ENCODE measurements around the gene FGFR3.

The FGFR3 gene

DNA sequence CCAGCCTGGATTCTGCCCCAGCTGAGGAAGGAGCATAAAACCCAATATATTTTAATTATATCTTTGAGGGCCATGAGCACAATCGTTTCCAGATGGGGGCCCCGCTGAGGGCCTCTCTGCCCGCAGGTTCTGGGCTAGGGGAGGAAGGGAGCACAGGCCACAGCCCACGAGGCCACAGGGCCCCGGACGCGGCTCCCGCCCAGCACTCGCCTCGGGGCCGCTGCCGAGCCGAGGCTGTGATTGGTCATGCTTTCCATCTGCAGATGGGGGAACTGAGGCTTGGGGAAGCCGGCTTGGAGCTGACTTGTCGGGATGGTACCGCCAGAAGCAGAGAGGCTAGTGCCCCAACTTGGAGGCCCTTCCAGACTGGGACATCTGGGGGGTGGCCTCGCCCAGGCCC lies 37.8 kb upstream of the FGFR3 start:
- H3K4me3 ChIP-seq (ENCODE audit: low read length), result no peak overlapping the region
- TF ChIP-seq, protein P1, sequence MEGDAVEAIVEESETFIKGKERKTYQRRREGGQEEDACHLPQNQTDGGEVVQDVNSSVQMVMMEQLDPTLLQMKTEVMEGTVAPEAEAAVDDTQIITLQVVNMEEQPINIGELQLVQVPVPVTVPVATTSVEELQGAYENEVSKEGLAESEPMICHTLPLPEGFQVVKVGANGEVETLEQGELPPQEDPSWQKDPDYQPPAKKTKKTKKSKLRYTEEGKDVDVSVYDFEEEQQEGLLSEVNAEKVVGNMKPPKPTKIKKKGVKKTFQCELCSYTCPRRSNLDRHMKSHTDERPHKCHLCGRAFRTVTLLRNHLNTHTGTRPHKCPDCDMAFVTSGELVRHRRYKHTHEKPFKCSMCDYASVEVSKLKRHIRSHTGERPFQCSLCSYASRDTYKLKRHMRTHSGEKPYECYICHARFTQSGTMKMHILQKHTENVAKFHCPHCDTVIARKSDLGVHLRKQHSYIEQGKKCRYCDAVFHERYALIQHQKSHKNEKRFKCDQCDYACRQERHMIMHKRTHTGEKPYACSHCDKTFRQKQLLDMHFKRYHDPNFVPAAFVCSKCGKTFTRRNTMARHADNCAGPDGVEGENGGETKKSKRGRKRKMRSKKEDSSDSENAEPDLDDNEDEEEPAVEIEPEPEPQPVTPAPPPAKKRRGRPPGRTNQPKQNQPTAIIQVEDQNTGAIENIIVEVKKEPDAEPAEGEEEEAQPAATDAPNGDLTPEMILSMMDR (IDR thresholded peaks at IDR 0.05; ENCODE audit: low read depth, low read length), result no peak
- TF ChIP-seq EZH2phosphoT487 (IDR thresholded peaks at IDR 0.05; ENCODE audit: low read depth), result no peak
- no peak overlapping the region for H3K27ac ChIP-seq (ENCODE audit: low read length)
- no peak overlapping the region for H3K4me2 ChIP-seq (ENCODE audit: low read length)
- no peaks in the 10 kb centered on the region for H3K9me3 ChIP-seq (ENCODE audit: insufficient read depth, low read length)
- H3K36me3 ChIP-seq (replicated peaks; ENCODE audit: low read depth, low read length), result no peaks in the 10 kb centered on the region
- H3K79me2 ChIP-seq (ENCODE audit: low read length), result no peaks in the 10 kb centered on the region
- H4K20me1 ChIP-seq (ENCODE audit: insufficient read depth, low read length), result no peaks in the 10 kb centered on the region
- H2AFZ ChIP-seq (ENCODE audit: low read depth, low read length), result no peak overlapping the region
- H3K9ac ChIP-seq (ENCODE audit: low read length), result no peak overlapping the region
- no peaks in the 10 kb centered on the region for H3K27me3 ChIP-seq (ENCODE audit: low read depth, low read length)
- peaks cover 16% of the 10 kb centered on the region for H3K4me1 ChIP-seq (ENCODE audit: low read length)

DNA sequence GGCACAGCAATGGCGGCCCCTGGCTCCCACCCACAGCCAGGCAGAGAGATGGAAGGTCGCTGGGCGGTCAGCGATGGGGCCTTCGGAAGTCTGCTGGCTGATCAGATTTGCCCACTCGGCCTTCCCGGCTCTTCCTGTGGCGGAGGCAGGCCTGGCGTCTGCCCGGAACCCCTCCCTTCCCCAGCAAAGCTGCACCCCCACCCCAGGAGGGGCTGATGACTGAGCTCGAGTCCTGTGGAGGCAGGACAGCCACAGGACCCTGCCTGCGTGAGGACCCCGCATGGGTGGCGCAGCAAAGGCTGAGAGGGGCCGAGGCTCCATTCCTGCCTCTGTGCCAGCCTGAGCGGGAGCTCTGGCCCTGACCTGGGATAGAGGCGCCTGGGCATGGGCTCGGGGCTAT lies 37.0 kb upstream of the FGFR3 start:
- H3K79me2 ChIP-seq (ENCODE audit: low read length), result no peaks in the 10 kb centered on the region
- no peaks in the 10 kb centered on the region for H3K27me3 ChIP-seq (ENCODE audit: low read depth, low read length)
- H3K4me1 ChIP-seq (ENCODE audit: low read length), result peaks cover 16% of the 10 kb centered on the region
- H3K9ac ChIP-seq (ENCODE audit: low read length), result no peak overlapping the region
- no peaks in the 10 kb centered on the region for H4K20me1 ChIP-seq (ENCODE audit: insufficient read depth, low read length)
- TF ChIP-seq EZH2phosphoT487 (IDR thresholded peaks at IDR 0.05; ENCODE audit: low read depth), result no peak
- TF ChIP-seq, protein P1 (IDR thresholded peaks at IDR 0.05; ENCODE audit: low read depth, low read length), result no peak
- H3K36me3 ChIP-seq (replicated peaks; ENCODE audit: low read depth, low read length), result no peaks in the 10 kb centered on the region
- no peak overlapping the region for H3K27ac ChIP-seq (ENCODE audit: low read length)
- H3K9me3 ChIP-seq (ENCODE audit: insufficient read depth, low read length), result no peaks in the 10 kb centered on the region
- no peak overlapping the region for H3K4me3 ChIP-seq (ENCODE audit: low read length)
- no peak overlapping the region for H3K4me2 ChIP-seq (ENCODE audit: low read length)
- no peak overlapping the region for H2AFZ ChIP-seq (ENCODE audit: low read depth, low read length)

DNA sequence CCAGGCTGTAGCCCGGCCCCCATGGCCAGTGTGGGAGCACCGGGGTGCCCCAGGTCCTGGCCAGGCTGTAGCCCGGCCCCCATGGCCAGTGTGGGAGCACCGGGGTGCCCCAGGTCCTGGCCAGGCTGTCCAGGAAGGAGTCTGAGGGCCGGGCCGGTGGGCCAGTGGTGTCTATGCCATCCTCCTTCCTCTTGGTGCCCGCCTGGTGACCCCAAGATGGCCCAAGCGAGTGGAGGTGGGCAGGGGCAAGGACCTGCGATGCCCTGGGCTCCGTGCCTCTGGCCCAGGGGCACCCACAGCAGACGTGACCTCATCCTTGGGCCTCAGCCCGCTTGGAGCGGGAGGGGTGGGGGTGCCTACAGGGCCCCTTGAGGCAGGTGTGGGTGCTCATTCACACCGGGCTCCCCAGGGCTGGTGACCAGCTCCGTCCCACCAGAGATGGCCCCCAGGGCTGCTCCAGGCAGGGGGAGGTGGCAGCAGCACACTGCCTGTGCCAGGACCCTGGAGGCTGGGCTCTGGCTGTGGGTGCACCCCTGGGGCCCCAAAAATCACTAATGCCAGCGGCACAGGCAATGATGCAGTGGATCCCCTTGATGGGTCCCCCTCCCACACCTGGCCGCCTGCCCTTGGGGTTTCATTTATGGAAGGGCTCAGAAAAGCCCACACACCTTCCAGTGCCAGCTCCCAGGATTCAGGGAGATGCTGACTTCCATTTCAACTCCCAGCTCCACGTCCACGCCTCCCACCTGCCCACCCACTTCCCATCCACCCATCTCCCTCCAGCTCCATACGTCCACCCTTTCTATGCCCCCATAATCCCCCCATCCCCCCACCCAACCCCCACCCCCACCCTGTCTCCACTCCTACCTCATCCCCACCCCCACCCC lies 36.0 kb upstream of the FGFR3 start:
- H3K9ac ChIP-seq (ENCODE audit: low read length), result no peak overlapping the region
- no peak overlapping the region for H3K27ac ChIP-seq (ENCODE audit: low read length)
- H3K79me2 ChIP-seq (ENCODE audit: low read length), result no peaks in the 10 kb centered on the region
- no peaks in the 10 kb centered on the region for H3K9me3 ChIP-seq (ENCODE audit: insufficient read depth, low read length)
- H3K27me3 ChIP-seq (ENCODE audit: low read depth, low read length), result no peaks in the 10 kb centered on the region
- peaks cover 15% of the 10 kb centered on the region for H3K4me1 ChIP-seq (ENCODE audit: low read length)
- no peak overlapping the region for H2AFZ ChIP-seq (ENCODE audit: low read depth, low read length)
- H3K4me3 ChIP-seq (ENCODE audit: low read length), result no peak overlapping the region
- H3K36me3 ChIP-seq (replicated peaks; ENCODE audit: low read depth, low read length), result no peaks in the 10 kb centered on the region
- no peaks in the 10 kb centered on the region for H4K20me1 ChIP-seq (ENCODE audit: insufficient read depth, low read length)
- no peak overlapping the region for H3K4me2 ChIP-seq (ENCODE audit: low read length)
- TF ChIP-seq EZH2phosphoT487 (IDR thresholded peaks at IDR 0.05; ENCODE audit: low read depth), result no peak
- TF ChIP-seq, protein P1 (IDR thresholded peaks at IDR 0.05; ENCODE audit: low read depth, low read length), result no peak

DNA sequence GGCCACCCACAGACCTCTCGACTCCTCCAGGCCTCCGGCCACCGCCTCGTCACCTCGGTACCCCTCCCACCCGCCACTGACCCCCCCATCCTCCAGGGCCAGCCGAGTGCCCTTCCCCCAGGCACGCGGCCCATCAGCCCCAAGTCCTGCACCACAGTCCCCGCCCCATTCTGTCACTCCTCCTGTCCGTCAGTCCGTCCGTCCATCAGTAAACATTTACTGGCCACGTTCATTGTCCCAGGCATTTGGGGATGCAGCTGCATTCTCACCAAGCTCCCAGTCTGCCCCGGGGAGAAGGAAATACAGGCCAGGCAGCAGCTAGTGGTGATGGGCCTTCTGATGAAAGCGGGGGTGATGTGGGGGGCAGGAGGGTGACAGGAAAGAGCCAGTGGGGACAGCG lies 35.3 kb upstream of the FGFR3 start:
- Histone ChIP-seq H3K36me3 (replicated peaks; ENCODE audit: low read depth, low read length) (no peaks in the 10 kb centered on the region), H3K4me2 (ENCODE audit: low read length) (no peak overlapping the region), H3K9ac (ENCODE audit: low read length) (no peak overlapping the region), H2AFZ (ENCODE audit: low read depth, low read length) (no peak overlapping the region), H3K27me3 (ENCODE audit: low read depth, low read length) (no peaks in the 10 kb centered on the region), H3K9me3 (ENCODE audit: insufficient read depth, low read length) (no peaks in the 10 kb centered on the region), H3K79me2 (ENCODE audit: low read length) (no peaks in the 10 kb centered on the region), H4K20me1 (ENCODE audit: insufficient read depth, low read length) (no peaks in the 10 kb centered on the region), H3K4me1 (ENCODE audit: low read length) (peaks cover 8% of the 10 kb centered on the region), H3K27ac (ENCODE audit: low read length) (no peak overlapping the region), H3K4me3 (ENCODE audit: low read length) (no peak overlapping the region)
- TF ChIP-seq EZH2phosphoT487 (IDR thresholded peaks at IDR 0.05; ENCODE audit: low read depth), result no peak
- TF ChIP-seq, protein P1 (IDR thresholded peaks at IDR 0.05; ENCODE audit: low read depth, low read length), result no peak
